ENCODE data around the gene AGXT. TPM values are rescaled to one million over a fixed set of nuclear protein-coding genes. Genes with fewer than 3 reads are reported as not detected.

The AGXT gene
- total RNA-seq (2012; rRNA removed): not detected in 2 replicates

DNA sequence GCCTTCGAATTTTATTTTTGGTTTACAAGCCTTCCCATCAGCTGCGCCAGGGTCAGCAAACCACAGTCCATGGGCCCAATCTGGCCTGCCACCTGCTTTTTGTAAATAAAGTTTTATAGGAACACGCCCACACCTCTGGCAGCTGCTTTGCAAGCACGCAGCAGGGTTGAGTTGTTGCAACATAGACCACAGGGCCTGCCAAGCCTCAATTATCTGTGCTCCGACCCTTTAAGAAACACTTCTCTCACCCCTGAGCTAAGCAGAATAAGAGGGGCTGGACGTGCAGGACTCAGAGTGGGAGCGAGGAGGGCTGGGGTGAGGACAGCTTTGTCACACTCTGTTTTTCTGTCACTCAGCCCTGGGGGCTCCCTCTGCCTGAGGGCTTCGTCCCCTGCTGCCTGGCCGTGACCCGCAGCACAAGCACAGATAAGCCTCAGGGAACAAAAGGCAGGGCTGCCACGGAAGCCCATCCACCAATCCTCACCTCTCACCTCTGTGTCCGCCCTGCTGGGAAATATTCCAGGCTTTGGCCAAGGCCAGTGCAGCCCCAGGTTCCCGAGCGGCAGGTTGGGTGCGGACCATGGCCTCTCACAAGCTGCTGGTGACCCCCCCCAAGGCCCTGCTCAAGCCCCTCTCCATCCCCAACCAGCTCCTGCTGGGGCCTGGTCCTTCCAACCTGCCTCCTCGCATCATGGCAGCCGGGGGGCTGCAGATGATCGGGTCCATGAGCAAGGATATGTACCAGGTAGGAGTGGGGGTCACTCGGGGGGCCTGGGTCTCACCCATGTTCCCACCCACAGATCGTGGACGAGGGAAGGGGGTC is at the start of gene AGXT:
Gene AGXT, plus strand, starts transcription at position 539 of the 823 bp plus-strand sequence. Its CDS starts 42 bp downstream, at position 581.
- H3K36me3 ChIP-seq (ENCODE audit: insufficient read depth, low read length): no peaks in the 10 kb centered on the region
- no peaks in the 10 kb centered on the region for H3K9me3 ChIP-seq (replicated peaks; ENCODE audit: low read length)
- H3K27me3 ChIP-seq (ENCODE audit: control insufficient read depth, insufficient read depth, low read length): peaks cover 62% of the 10 kb centered on the region
- H3K4me3 ChIP-seq (ENCODE audit: low read length): no peak within 1 kb of the TSS
- H3K4me2 ChIP-seq (ENCODE audit: low read length): no peak within 1 kb of the TSS
- no peak within 1 kb of the TSS for H3K9ac ChIP-seq (ENCODE audit: low read depth, low read length)
- no peaks in the 10 kb centered on the region for H3K4me1 ChIP-seq (ENCODE audit: control insufficient read depth, insufficient read depth, low read length)

DNA sequence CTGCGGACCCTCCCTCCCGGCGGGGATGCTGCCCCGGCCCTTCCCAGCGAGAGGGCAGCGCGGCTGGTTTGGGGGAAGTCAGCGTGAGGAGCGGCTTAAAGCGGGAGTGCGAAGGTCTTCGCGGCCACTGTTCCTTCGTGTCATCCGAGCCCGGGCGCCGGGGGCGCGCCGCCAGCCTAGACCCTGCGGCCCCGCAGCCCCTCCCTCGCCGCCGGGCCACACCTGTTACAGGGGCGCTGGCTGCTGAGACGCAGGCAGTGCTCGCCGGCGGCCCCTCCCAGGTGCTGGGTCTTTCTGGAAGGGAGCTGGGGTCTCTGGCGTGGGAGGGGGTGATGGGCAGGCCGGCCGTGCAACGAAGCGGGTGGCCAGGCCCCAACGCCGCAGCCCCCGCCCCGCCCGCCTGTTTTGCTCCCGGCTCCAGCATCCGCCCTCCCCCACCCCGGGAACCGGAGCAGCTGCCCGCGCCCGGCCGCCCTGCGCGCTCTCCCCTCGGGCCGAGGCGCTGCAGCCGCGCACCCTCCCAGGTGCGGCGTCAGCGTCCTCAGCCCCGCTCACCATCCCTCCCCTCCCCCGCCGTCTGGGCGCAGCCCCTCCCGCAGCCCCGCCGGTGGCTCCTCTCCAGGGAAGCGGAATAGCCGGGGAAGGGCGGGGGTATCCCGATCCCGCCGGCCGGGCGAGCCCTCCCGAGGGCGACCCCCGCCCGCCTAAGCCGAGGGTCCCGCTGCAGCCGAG is 49.3 kb upstream of the AGXT start:
- H3K4me1 ChIP-seq (ENCODE audit: control insufficient read depth, insufficient read depth, low read length): no peaks in the 10 kb centered on the region
- H3K4me2 ChIP-seq (ENCODE audit: low read length): no peak overlapping the region
- H3K9me3 ChIP-seq (replicated peaks; ENCODE audit: low read length): peaks cover 8% of the 10 kb centered on the region
- H3K4me3 ChIP-seq (ENCODE audit: low read length): no peak overlapping the region
- no peaks in the 10 kb centered on the region for H3K36me3 ChIP-seq (ENCODE audit: insufficient read depth, low read length)
- peaks cover 55% of the 10 kb centered on the region for H3K27me3 ChIP-seq (ENCODE audit: control insufficient read depth, insufficient read depth, low read length)
- H3K9ac ChIP-seq (ENCODE audit: low read depth, low read length): no peak overlapping the region

DNA sequence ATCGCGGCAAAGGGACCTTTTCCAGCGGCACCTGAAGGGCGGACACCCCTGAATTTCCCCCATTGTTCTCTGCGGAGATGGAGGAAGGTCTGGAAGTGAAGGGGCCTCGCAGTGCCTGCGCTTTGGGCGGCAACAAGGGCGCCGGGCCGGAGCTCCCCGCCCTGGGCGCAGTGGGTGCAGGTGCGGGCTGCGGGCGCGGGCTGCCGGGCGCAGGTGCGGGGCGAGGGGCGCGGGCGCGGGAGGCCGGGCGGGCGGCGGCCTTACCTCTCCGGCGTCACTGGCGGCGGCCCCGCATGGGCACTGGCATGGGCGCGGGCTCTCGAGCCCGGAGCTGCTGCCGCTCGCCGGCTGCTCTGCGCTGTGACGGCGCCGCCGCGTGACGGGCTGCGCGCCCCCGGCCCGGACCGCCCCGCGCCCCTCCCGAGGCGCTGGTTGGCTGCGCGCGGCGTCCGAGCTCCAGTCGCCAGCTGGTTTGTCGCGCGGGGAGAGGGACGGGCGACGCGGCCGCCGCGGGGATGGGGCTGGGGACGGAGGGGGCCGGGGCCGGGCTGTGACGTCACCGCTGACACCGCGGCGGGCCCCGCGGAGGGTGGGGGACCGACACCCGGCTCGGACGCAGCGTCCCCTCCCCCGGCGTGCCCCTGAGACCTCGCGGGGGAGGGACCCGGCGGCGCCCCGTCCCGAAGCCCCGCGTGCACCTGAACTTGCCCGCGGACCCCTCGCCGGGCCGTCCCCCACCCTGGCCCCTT is 48.6 kb upstream of the AGXT start, which contains the start of gene KIF1A:
Gene KIF1A, minus strand, starts transcription at position 362 of the 749 bp plus-strand sequence. CDS start 22,467 bp downstream, outside the sequence.
- Histone ChIP-seq H3K9me3 (replicated peaks; ENCODE audit: low read length) (peaks cover 4% of the 10 kb centered on the region), H3K4me2 (ENCODE audit: low read length) (no peak within 1 kb of the TSS), H3K27me3 (ENCODE audit: control insufficient read depth, insufficient read depth, low read length) (peaks cover 63% of the 10 kb centered on the region), H3K4me3 (ENCODE audit: low read length) (no peak within 1 kb of the TSS), H3K4me1 (ENCODE audit: control insufficient read depth, insufficient read depth, low read length) (no peaks in the 10 kb centered on the region), H3K36me3 (ENCODE audit: insufficient read depth, low read length) (no peaks in the 10 kb centered on the region), H3K9ac (ENCODE audit: low read depth, low read length) (no peak within 1 kb of the TSS)

- Histone ChIP-seq H3K36me3 (ENCODE audit: insufficient read depth, low read length) (no peaks in the 10 kb centered on the region), H3K27me3 (ENCODE audit: control insufficient read depth, insufficient read depth, low read length) (peaks cover 71% of the 10 kb centered on the region), H3K4me3 (ENCODE audit: low read length) (no peak overlapping the region), H3K9ac (ENCODE audit: low read depth, low read length) (no peak overlapping the region), H3K4me1 (ENCODE audit: control insufficient read depth, insufficient read depth, low read length) (no peaks in the 10 kb centered on the region), H3K9me3 (replicated peaks; ENCODE audit: low read length) (peaks cover 4% of the 10 kb centered on the region), H3K4me2 (ENCODE audit: low read length) (no peak overlapping the region)
These were observed 47.8 kb upstream of the AGXT start for GRCh38 chr2:240820607-240821428.

DNA sequence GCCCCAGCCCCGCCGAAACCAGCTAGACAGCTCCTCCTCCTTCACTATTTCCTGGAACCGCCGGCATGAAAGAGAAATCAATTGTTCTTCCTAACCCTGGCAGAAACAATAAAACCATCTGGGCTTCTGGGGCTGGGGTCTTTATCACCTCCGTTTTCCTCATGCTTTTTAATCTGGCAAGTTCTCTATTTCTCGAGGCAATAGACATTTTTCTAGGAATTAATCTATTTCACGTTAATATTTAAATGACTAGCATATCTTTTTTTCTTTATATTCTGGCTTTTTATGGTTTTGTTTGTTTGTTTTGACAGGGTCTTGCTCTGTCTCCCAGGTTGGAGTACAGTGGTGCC is 47.2 kb upstream of the AGXT start:
- H3K9me3 ChIP-seq (replicated peaks; ENCODE audit: low read length): peaks cover 4% of the 10 kb centered on the region
- H3K9ac ChIP-seq (ENCODE audit: low read depth, low read length): no peak overlapping the region
- H3K27me3 ChIP-seq (ENCODE audit: control insufficient read depth, insufficient read depth, low read length): peaks cover 76% of the 10 kb centered on the region
- no peak overlapping the region for H3K4me2 ChIP-seq (ENCODE audit: low read length)
- no peak overlapping the region for H3K4me3 ChIP-seq (ENCODE audit: low read length)
- no peaks in the 10 kb centered on the region for H3K4me1 ChIP-seq (ENCODE audit: control insufficient read depth, insufficient read depth, low read length)
- H3K36me3 ChIP-seq (ENCODE audit: insufficient read depth, low read length): no peaks in the 10 kb centered on the region

DNA sequence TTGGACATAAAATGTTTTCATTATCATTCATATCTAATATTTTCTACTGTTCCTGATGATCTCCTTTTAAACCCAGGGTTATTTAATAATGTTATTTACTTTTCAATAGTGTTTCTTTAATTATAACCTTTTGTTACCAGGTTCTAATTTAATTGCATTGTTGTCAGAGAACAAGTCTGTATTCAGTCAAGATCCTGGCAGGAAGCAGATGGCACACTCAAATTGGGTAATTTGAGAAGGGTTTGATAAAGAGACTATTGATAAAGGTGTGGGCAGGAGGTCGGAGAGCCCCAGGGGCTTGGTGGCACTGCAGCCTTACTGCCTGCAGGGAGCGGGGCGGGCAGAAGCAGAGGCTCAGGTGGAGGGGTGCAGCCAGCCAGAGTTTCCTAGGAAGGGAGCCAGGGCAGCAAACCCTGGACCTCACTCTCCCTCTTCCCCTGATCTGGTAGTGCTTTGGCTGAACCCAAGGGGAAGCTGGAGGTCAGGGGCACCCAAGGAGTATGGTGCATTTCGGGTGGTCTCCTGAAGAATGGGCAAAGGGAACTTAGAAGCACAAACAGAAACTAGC is 46.3 kb upstream of the AGXT start:
- Histone ChIP-seq H3K9me3 (replicated peaks; ENCODE audit: low read length) (peaks cover 4% of the 10 kb centered on the region), H3K4me1 (ENCODE audit: control insufficient read depth, insufficient read depth, low read length) (no peaks in the 10 kb centered on the region), H3K4me2 (ENCODE audit: low read length) (no peak overlapping the region), H3K27me3 (ENCODE audit: control insufficient read depth, insufficient read depth, low read length) (peaks cover 83% of the 10 kb centered on the region), H3K4me3 (ENCODE audit: low read length) (no peak overlapping the region), H3K36me3 (ENCODE audit: insufficient read depth, low read length) (no peaks in the 10 kb centered on the region), H3K9ac (ENCODE audit: low read depth, low read length) (no peak overlapping the region)

- peaks cover 84% of the 10 kb centered on the region for H3K27me3 ChIP-seq (ENCODE audit: control insufficient read depth, insufficient read depth, low read length)
- H3K4me3 ChIP-seq (ENCODE audit: low read length): no peak overlapping the region
- H3K9ac ChIP-seq (ENCODE audit: low read depth, low read length): no peak overlapping the region
- no peak overlapping the region for H3K4me2 ChIP-seq (ENCODE audit: low read length)
- H3K4me1 ChIP-seq (ENCODE audit: control insufficient read depth, insufficient read depth, low read length): no peaks in the 10 kb centered on the region
- peaks cover 4% of the 10 kb centered on the region for H3K9me3 ChIP-seq (replicated peaks; ENCODE audit: low read length)
- H3K36me3 ChIP-seq (ENCODE audit: insufficient read depth, low read length): no peaks in the 10 kb centered on the region
These were observed 44.9 kb upstream of the AGXT start for GRCh38 chr2:240823449-240824336.

DNA sequence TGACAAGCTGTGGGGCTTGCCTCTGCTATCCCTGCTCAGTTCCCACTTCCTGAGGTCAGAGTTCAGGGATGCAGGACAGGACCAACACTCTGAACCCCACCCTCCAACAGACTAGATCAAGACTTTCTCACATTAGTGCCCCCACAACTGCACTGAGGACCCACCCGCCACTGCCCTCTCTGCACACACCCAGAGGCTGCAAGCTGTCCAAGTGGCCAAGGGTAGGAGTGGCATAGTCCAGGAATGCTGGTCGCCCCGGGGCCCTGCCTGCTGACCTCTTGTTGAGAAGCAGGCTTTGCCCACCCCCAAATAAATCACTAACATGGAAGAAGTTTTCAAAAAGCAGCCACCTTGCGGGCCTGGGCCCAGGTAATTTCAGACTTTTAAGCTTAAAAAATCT is 43.1 kb upstream of the AGXT start:
- Histone ChIP-seq H3K27me3 (ENCODE audit: control insufficient read depth, insufficient read depth, low read length) (peaks cover 95% of the 10 kb centered on the region), H3K9me3 (replicated peaks; ENCODE audit: low read length) (peaks cover 4% of the 10 kb centered on the region)

DNA sequence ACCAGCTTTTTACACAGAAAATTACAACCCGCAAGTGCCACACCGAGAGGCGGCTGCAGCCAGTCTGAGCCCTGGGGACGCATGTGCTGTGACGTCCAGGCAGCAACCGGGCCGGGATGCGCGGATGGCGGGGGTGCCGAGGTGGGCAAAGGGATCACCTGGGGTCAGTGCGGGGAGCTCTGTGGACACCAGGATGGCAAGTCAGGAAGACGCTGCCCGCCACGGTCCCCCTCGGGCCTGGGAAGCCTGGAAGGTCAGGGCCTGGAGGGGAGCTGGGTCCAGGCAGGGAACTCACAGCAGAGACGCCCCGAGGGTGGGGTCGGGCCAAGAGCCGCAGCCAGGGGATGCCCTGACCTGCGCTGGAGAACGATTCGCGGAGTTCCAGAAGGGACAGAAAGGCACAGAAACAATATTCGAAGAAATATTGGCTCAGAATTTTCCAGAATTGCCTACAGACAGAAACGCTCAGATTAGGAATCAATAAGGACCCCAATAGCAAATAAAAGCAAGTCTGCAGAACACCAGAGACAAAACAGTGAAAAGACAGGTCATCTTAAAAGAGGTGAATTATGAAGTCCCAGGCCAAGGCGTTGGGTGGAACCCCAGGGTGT is 36.9 kb upstream of the AGXT start:
- H3K9ac ChIP-seq (ENCODE audit: low read depth, low read length): no peak overlapping the region
- no peaks in the 10 kb centered on the region for H3K9me3 ChIP-seq (replicated peaks; ENCODE audit: low read length)
- peak overlapping the region; percentile 62 for H3K4me2 ChIP-seq (ENCODE audit: low read length)
- H3K4me1 ChIP-seq (ENCODE audit: control insufficient read depth, insufficient read depth, low read length): peaks cover 10% of the 10 kb centered on the region
- H3K36me3 ChIP-seq (ENCODE audit: insufficient read depth, low read length): no peaks in the 10 kb centered on the region
- peaks cover 64% of the 10 kb centered on the region for H3K27me3 ChIP-seq (ENCODE audit: control insufficient read depth, insufficient read depth, low read length)
- H3K4me3 ChIP-seq (ENCODE audit: low read length): peak overlapping the region; percentile 51

More for the DNA sequence above, 43.1 kb upstream of the AGXT start:
- H3K4me1 ChIP-seq (ENCODE audit: control insufficient read depth, insufficient read depth, low read length): no peaks in the 10 kb centered on the region
- H3K9ac ChIP-seq (ENCODE audit: low read depth, low read length): no peak overlapping the region
- no peaks in the 10 kb centered on the region for H3K36me3 ChIP-seq (ENCODE audit: insufficient read depth, low read length)
- H3K4me2 ChIP-seq (ENCODE audit: low read length): no peak overlapping the region
- no peak overlapping the region for H3K4me3 ChIP-seq (ENCODE audit: low read length)

Measured in skeletal muscle satellite cell (primary cell).